Measurements from ENCODE around the gene PLA2G4D.

PLA2G4D gene

DNA sequence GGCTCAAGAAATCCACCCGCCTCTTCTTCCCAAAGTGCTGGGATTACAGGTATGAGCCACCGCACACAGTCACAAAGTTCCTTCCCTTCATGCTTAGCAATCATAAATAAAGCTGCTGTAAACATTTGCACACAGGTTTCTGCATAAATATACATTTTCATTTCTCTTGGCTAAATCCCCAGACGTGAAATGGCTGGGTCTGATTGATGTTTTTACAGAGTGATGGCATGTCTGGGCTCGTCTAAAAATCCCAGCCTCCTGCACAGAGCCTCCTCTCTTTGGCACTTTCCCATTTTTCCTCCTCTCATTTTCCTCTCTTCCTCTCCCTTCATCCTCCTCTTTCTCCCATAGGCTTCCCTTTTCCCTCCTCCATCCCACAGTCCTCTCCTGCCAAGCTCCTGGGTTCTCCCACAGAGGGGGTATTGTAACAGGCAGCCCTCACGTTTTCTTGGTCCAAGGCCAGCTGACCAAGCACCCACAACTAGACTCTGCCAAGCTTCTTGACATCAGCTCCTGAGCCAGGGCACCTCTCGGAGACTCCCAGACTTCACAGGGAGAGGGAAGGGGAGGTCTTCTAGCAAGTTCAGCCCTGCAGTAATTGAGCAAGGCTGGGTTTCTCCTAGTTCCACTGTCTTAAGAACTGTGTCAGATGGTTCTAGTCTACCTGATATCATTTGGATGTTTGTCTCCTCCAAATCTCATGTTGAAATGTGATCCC, 63.0 kb downstream of the PLA2G4D start:
- Histone ChIP-seq H3K36me3 (ENCODE audit: control insufficient read depth in 1 of 2, insufficient read depth in 2 of 2, low read length in 2 of 2) (no peaks in the 10 kb centered on the region), H3K9ac (ENCODE audit: low read depth in 1 of 2, low read length in 2 of 2) (no peak overlapping the region), H3K9me3 (ENCODE audit: control insufficient read depth in 1 of 2, low read length in 2 of 2) (peaks cover 0 to 5% of the 10 kb centered on the region in 2 donors), H3K4me1 (ENCODE audit: control insufficient read depth in 1 of 2, insufficient read depth in 2 of 2, low read length in 2 of 2) (peaks cover 0 to 3% of the 10 kb centered on the region in 2 donors), H3K27me3 (ENCODE audit: control insufficient read depth in 1 of 2, insufficient read depth in 2 of 2, low read length in 2 of 2) (no peaks in the 10 kb centered on the region), H3K27ac (ENCODE audit: low read depth, low read length) (no peak overlapping the region), H3K4me3 (ENCODE audit: low read depth in 1 of 2, low read length in 2 of 2) (no peak overlapping the region)

DNA sequence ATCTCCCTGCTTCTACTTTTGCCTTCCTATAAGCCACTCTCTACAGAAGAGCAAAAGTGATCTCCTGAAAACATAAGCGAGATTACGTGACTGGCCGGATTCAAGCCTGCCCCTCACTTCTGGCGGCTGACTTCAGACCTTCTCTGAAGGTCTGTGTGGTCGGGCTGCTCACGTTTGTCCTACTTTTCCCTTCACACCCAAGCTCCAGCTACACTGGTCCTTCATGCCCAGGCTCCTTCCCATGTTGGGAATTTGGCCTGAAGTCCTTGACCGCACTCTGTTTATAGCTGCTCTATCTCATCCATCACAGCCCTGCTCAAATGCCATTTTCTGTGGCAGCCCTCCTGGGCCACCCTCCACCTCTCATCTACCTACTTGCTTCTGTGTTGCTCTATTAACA, 66.8 kb downstream of the PLA2G4D start:
- H3K9ac ChIP-seq (ENCODE audit: low read depth in 1 of 2, low read length in 2 of 2) = no peak overlapping the region
- H3K36me3 ChIP-seq (ENCODE audit: control insufficient read depth in 1 of 2, insufficient read depth in 2 of 2, low read length in 2 of 2) = no peaks in the 10 kb centered on the region
- H3K4me3 ChIP-seq (ENCODE audit: low read depth in 1 of 2, low read length in 2 of 2) = no peak overlapping the region

DNA sequence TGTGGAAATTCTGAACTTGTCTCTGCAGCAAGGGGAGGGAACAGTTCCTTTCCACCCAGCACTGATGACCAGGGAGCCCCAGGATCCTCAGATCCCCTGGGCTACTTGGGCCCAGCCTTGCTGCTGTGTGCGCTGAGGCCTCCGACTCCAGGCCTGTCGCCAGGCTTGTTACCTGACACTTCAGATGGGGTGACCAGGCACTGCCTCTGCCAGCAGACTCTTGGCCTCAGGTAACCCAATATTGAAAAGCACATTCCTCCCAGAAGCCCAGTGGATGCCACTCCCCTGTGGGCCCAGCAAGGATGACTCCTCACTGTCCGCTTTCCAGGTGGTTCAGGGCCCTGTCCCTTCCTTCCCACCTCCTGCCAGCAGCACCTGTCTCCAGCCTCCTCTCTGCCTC, 70.1 kb downstream of the PLA2G4D start:
- Histone ChIP-seq H3K9ac (ENCODE audit: low read depth in 1 of 2, low read length in 2 of 2) (no peak overlapping the region), H3K9me3 (ENCODE audit: control insufficient read depth in 1 of 2, low read length in 2 of 2) (no peaks in the 10 kb centered on the region), H3K4me1 (ENCODE audit: control insufficient read depth in 1 of 2, insufficient read depth in 2 of 2, low read length in 2 of 2) (no peaks in the 10 kb centered on the region), H3K27me3 (ENCODE audit: control insufficient read depth in 1 of 2, insufficient read depth in 2 of 2, low read length in 2 of 2) (no peaks in the 10 kb centered on the region), H3K4me3 (ENCODE audit: low read depth in 1 of 2, low read length in 2 of 2) (no peak overlapping the region), H3K27ac (ENCODE audit: low read depth, low read length) (no peak overlapping the region), H3K36me3 (ENCODE audit: control insufficient read depth in 1 of 2, insufficient read depth in 2 of 2, low read length in 2 of 2) (no peaks in the 10 kb centered on the region)

More for the DNA sequence above, 66.8 kb downstream of the PLA2G4D start:
- Histone ChIP-seq H3K27me3 (ENCODE audit: control insufficient read depth in 1 of 2, insufficient read depth in 2 of 2, low read length in 2 of 2) (no peaks in the 10 kb centered on the region), H3K27ac (ENCODE audit: low read depth, low read length) (no peak overlapping the region), H3K9me3 (ENCODE audit: control insufficient read depth in 1 of 2, low read length in 2 of 2) (peaks cover 0 to 5% of the 10 kb centered on the region in 2 donors), H3K4me1 (ENCODE audit: control insufficient read depth in 1 of 2, insufficient read depth in 2 of 2, low read length in 2 of 2) (no peaks in the 10 kb centered on the region)

DNA sequence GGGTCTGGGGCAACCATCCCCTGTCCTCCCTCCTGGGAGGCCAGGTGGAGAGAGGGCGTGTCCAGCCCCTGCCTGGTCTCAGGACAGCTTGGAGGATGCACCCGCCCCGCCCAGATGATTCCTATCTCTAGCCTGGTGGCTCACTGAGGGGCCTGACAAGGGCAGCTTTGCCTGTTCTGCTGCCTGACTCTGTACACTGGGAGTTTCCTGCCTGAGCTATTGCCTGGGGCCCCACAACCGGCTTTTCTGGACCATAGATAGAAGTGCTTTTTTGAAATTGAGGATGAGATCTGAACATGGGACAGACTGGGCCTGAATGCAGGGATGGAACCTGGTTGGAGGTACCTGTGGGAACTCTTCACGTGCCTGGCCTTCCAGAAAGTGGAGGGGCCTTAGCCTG, 72.8 kb downstream of the PLA2G4D start:
- Histone ChIP-seq H3K9me3 (ENCODE audit: control insufficient read depth in 1 of 2, low read length in 2 of 2) (no peaks in the 10 kb centered on the region), H3K4me1 (ENCODE audit: control insufficient read depth in 1 of 2, insufficient read depth in 2 of 2, low read length in 2 of 2) (no peaks in the 10 kb centered on the region), H3K9ac (ENCODE audit: low read depth in 1 of 2, low read length in 2 of 2) (no peak overlapping the region), H3K36me3 (ENCODE audit: control insufficient read depth in 1 of 2, insufficient read depth in 2 of 2, low read length in 2 of 2) (no peaks in the 10 kb centered on the region), H3K27ac (ENCODE audit: low read depth, low read length) (no peak overlapping the region), H3K4me3 (ENCODE audit: low read depth in 1 of 2, low read length in 2 of 2) (no peak overlapping the region), H3K27me3 (ENCODE audit: control insufficient read depth in 1 of 2, insufficient read depth in 2 of 2, low read length in 2 of 2) (no peaks in the 10 kb centered on the region)

DNA sequence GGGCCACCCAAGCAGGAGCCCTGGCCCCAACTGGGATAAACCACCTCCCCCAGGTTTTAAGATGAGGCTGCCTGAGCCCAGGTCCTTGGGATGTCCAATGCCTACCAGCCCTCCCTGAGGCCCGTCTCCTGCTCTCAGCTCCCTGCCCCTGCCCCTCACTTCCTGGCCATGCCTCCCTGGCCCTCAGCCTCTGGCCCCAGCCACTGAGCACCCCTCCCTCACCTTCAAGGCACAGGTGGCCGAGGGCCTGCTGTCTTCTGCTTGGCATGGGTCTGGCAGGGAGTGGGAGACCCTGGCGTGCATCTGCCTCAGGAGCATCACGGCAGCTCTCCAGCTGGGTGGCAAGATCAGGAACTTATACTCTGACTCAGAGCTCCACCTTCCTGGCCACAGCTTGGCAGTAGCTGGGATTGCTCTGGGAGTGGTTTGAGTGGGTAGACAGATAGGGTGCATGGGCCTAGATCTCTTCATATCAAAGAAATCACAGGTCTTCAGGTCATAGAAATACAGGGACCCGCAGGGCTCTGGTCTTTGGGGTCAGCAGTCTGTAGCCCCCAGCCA, 73.6 kb downstream of the PLA2G4D start, which contains the start of gene PLA2G4E:
Gene PLA2G4E, minus strand, starts transcription at position 330 of the 561 bp plus-strand sequence. Its CDS starts 12 bp downstream, at position 318.
- Histone ChIP-seq H3K9me3 (ENCODE audit: control insufficient read depth in 1 of 2, low read length in 2 of 2) (no peaks in the 10 kb centered on the region), H3K4me1 (ENCODE audit: control insufficient read depth in 1 of 2, insufficient read depth in 2 of 2, low read length in 2 of 2) (no peaks in the 10 kb centered on the region), H3K36me3 (ENCODE audit: control insufficient read depth in 1 of 2, insufficient read depth in 2 of 2, low read length in 2 of 2) (no peaks in the 10 kb centered on the region), H3K27me3 (ENCODE audit: control insufficient read depth in 1 of 2, insufficient read depth in 2 of 2, low read length in 2 of 2) (no peaks in the 10 kb centered on the region), H3K9ac (ENCODE audit: low read depth in 1 of 2, low read length in 2 of 2) (no peak within 1 kb of the TSS), H3K4me3 (ENCODE audit: low read depth in 1 of 2, low read length in 2 of 2) (no peak within 1 kb of the TSS), H3K27ac (ENCODE audit: low read depth, low read length) (no peak within 1 kb of the TSS)

DNA sequence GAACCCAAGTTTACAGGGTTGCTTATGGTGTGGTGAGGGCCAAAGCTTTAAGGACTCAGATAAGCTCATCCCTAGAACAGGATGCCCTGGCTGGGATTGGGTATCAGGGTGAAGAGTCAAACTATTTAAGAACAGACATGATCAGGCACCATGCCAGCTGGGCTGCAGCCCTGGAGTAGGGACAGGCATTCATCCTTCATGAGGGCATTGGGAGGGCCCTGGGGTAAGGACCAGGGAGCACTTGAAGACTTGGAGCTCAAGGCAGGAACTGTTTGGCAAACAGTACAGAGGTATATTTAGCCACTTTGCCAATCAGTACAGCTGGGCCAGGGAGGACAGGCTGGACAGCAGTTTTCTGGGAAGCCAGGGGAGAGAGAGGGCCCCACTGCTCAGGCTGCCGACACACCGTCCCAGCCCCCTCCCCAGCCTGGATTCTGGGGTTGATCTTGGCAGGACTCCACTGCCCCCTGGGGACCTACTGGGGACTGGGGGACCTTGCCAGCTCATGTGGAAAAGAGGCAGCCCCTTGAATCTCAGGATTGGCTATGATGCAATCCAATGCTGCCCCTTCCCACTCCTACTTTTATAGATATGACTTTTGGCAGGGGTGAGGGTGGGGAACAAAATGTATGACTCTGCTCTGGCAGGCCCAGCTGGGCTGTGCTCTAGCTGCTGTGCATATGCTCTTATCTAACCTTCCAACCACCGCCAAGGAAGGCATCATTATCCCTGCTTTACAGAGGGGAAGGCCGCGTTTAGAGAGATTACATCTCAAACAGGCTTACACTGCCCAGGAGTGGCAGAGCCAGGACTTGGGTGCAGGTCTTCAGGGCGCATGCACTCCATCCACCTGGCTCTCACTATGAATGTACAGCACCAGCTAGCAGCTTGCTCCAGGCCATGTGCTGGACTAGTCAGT, 75.8 kb downstream of the PLA2G4D start:
- Histone ChIP-seq H3K4me1 (ENCODE audit: control insufficient read depth in 1 of 2, insufficient read depth in 2 of 2, low read length in 2 of 2) (no peaks in the 10 kb centered on the region), H3K36me3 (ENCODE audit: control insufficient read depth in 1 of 2, insufficient read depth in 2 of 2, low read length in 2 of 2) (no peaks in the 10 kb centered on the region), H3K4me3 (ENCODE audit: low read depth in 1 of 2, low read length in 2 of 2) (no peak overlapping the region), H3K9ac (ENCODE audit: low read depth in 1 of 2, low read length in 2 of 2) (no peak overlapping the region), H3K27ac (ENCODE audit: low read depth, low read length) (no peak overlapping the region), H3K9me3 (ENCODE audit: control insufficient read depth in 1 of 2, low read length in 2 of 2) (no peaks in the 10 kb centered on the region), H3K27me3 (ENCODE audit: control insufficient read depth in 1 of 2, insufficient read depth in 2 of 2, low read length in 2 of 2) (no peaks in the 10 kb centered on the region)

Data from duodenal mucosa (tissue), 2 donors.